Neural progenitor cell (in vitro differentiated cells): ENCODE measurements around the gene COL4A2. TPM values are rescaled to one million over a fixed set of nuclear protein-coding genes. Genes with fewer than 3 reads are reported as not detected.

ENCODE experiments used
- DNase-seq: peaks from one replicate; pipeline ENCODE4 v3.0.0-alpha.2; 2016; ENCODE audit warnings: low spot score
- H2AFZ ChIP-seq: fragments of 200-600 bp; sonication (generic); replicated peaks from 2 replicates; pipeline ENCODE4 v1.6.1; 2016; ENCODE audit warnings: antibody characterized with exemption
- H3F3A ChIP-seq: fragments of 200-600 bp; sonication (generic); 2 replicates; pipeline ENCODE4 v1.6.1; 2016; ENCODE audit warnings: antibody characterized with exemption, low read depth
- H3K27ac ChIP-seq: fragments of 200-600 bp; sonication (generic); 2 replicates; pipeline ENCODE4 v1.5.1; 2016; ENCODE audit warnings: mild to moderate bottlenecking
- H3K27me3 ChIP-seq: fragments of 200-600 bp; sonication (generic); 2 replicates; pipeline ENCODE4 v1.6.1; 2016; ENCODE audit warnings: mild to moderate bottlenecking, moderate library complexity
- H3K36me3 ChIP-seq: fragments of 200-600 bp; sonication (generic); 2 replicates; pipeline ENCODE4 v1.5.1; 2016
- H3K4me1 ChIP-seq: fragments of 200-600 bp; sonication (generic); 2 replicates; pipeline ENCODE4 v1.6.1; 2016; ENCODE audit warnings: mixed run types
- H3K4me2 ChIP-seq: fragments of 200-600 bp; sonication (generic); 2 replicates; pipeline ENCODE4 v1.6.1; 2016
- H3K4me3 ChIP-seq: fragments of 200-600 bp; sonication (generic); 2 replicates; pipeline ENCODE4 v1.5.1; 2016
- H3K79me2 ChIP-seq: fragments of 200-600 bp; sonication (generic); 2 replicates; pipeline ENCODE4 v1.6.1; 2016; ENCODE audit warnings: low read depth
- H3K9ac ChIP-seq: fragments of 200-600 bp; sonication (generic); 2 replicates; pipeline ENCODE4 v1.6.1; 2016
- H3K9me3 ChIP-seq: fragments of 200-600 bp; sonication (generic); 2 replicates; pipeline ENCODE4 v1.5.1; 2016; ENCODE audit warnings: low read depth
- H4K20me1 ChIP-seq: fragments of 200-600 bp; sonication (generic); 2 replicates; pipeline ENCODE4 v1.6.1; 2016; ENCODE audit warnings: low read depth
- H3K27ac Mint-ChIP-seq: 3 replicates; pipeline ENCODE4 v1.8.0; 2021; ENCODE audit warnings: mixed read lengths
- H3K27me3 Mint-ChIP-seq: 2 replicates; pipeline ENCODE4 v1.8.0; 2022; ENCODE audit warnings: low read depth, mild to moderate bottlenecking, inconsistent platforms, moderate library complexity, mixed read lengths; ENCODE audit not compliant: insufficient read depth
- H3K36me3 Mint-ChIP-seq: 3 replicates; pipeline ENCODE4 v1.8.0; 2021; ENCODE audit warnings: mixed read lengths
- H3K4me1 Mint-ChIP-seq: 3 replicates; pipeline ENCODE4 v1.8.0; 2021; ENCODE audit warnings: mixed read lengths
- H3K4me3 Mint-ChIP-seq: 3 replicates; pipeline ENCODE4 v1.8.0; 2021; ENCODE audit warnings: mild to moderate bottlenecking, moderate library complexity, mixed read lengths
- H3K9me3 Mint-ChIP-seq: 3 replicates; pipeline ENCODE4 v1.8.0; 2020; ENCODE audit warnings: mixed read lengths
- CTCF ChIP-seq: fragments of 200-600 bp; sonication (generic); IDR thresholded peaks from 2 replicates; pipeline ENCODE4 v1.5.1; 2017; ENCODE audit warnings: antibody characterized with exemption, mild to moderate bottlenecking
- EZH2 ChIP-seq: fragments of 200-600 bp; sonication (generic); IDR thresholded peaks from 2 replicates; pipeline ENCODE4 v1.6.1; 2017; ENCODE audit warnings: antibody characterized with exemption, mild to moderate bottlenecking, moderate library complexity
- EZH2phosphoT487 ChIP-seq: fragments of 200-600 bp; sonication (generic); IDR thresholded peaks from 2 replicates; pipeline ENCODE4 v1.6.1; 2017; ENCODE audit warnings: antibody characterized with exemption
- total RNA-seq: library from RNA; depleted of rRNA; stranded (reverse); fragments of >200 nt; gene quantifications from 2 replicates; pipeline ENCODE4 v1.2.3, GENCODE V29; 2015; ENCODE audit warnings: low replicate concordance

COL4A2 gene
- total RNA-seq, 1 donor from 2014 or later = 73.6 TPM

- Histone ChIP-seq H3K9ac (no peak overlapping the region), H3K79me2 (no peaks in the 10 kb centered on the region), H3K27ac (no peak overlapping the region), H3K4me3 (no peak overlapping the region), H3K9me3 (no peaks in the 10 kb centered on the region), H3K36me3 (no peaks in the 10 kb centered on the region), H3F3A (peaks cover 5% of the 10 kb centered on the region), H4K20me1 (peaks cover 10% of the 10 kb centered on the region), H3K4me2 (no peak overlapping the region), H3K4me1 (peaks cover 8% of the 10 kb centered on the region), H3K27me3 (no peaks in the 10 kb centered on the region), H2AFZ (no peak overlapping the region)
- TF ChIP-seq EZH2 (no peak), CTCF (no peak), EZH2phosphoT487 (no peak)
- H3K4me3 Mint-ChIP-seq = no peak overlapping the region
- H3K4me1 Mint-ChIP-seq = peaks cover 10% of the 10 kb centered on the region
- no peaks in the 10 kb centered on the region for H3K9me3 Mint-ChIP-seq
- H3K36me3 Mint-ChIP-seq = peaks cover 42% of the 10 kb centered on the region
- DNase-seq = no peak
- H3K27ac Mint-ChIP-seq = no peak overlapping the region
- H3K27me3 Mint-ChIP-seq = peaks cover 2% of the 10 kb centered on the region
Observed at GRCh38 chr13:110471156-110471832, 164.2 kb downstream of the COL4A2 start.

- Histone ChIP-seq H3K4me1 (peaks cover 3% of the 10 kb centered on the region), H4K20me1 (peaks cover 6% of the 10 kb centered on the region), H3K9ac (no peak overlapping the region), H3K4me3 (no peak overlapping the region), H3K9me3 (no peaks in the 10 kb centered on the region), H3F3A (no peaks in the 10 kb centered on the region), H3K4me2 (no peak overlapping the region), H2AFZ (no peak overlapping the region), H3K27me3 (no peaks in the 10 kb centered on the region), H3K27ac (no peak overlapping the region), H3K36me3 (no peaks in the 10 kb centered on the region), H3K79me2 (no peaks in the 10 kb centered on the region)
- Mint-ChIP-seq H3K27ac (no peak overlapping the region), H3K27me3 (peaks cover 2% of the 10 kb centered on the region), H3K4me1 (peaks cover 5% of the 10 kb centered on the region), H3K9me3 (no peaks in the 10 kb centered on the region), H3K36me3 (peaks cover 42% of the 10 kb centered on the region), H3K4me3 (no peak overlapping the region)
- no peak for DNase-seq
- TF ChIP-seq EZH2 (no peak), CTCF (no peak), EZH2phosphoT487 (no peak)
Observed at GRCh38 chr13:110471833-110472162, 164.7 kb downstream of the COL4A2 start.

- Histone ChIP-seq H3K9me3 (no peaks in the 10 kb centered on the region), H3F3A (no peaks in the 10 kb centered on the region), H3K4me2 (no peak overlapping the region), H3K27me3 (no peaks in the 10 kb centered on the region), H3K79me2 (no peaks in the 10 kb centered on the region), H3K27ac (no peak overlapping the region), H3K4me1 (no peaks in the 10 kb centered on the region), H3K9ac (no peak overlapping the region), H3K36me3 (no peaks in the 10 kb centered on the region), H4K20me1 (no peaks in the 10 kb centered on the region), H3K4me3 (no peak overlapping the region), H2AFZ (no peak overlapping the region)
- Mint-ChIP-seq H3K9me3 (no peaks in the 10 kb centered on the region), H3K27me3 (peaks cover 2% of the 10 kb centered on the region), H3K4me3 (no peak overlapping the region), H3K36me3 (peaks cover 38% of the 10 kb centered on the region), H3K27ac (no peak overlapping the region), H3K4me1 (no peaks in the 10 kb centered on the region)
- DNase-seq = no peak
- TF ChIP-seq CTCF = no peak
- no peak for TF ChIP-seq EZH2
- TF ChIP-seq EZH2phosphoT487 = no peak
Observed at GRCh38 chr13:110472904-110473563, 165.9 kb downstream of the COL4A2 start.
